Prostate gland (tissue), 2 donors: Measurements from ENCODE around the gene CRIM1. TPM values are rescaled to one million over a fixed set of nuclear protein-coding genes. Genes with fewer than 3 reads are reported as not detected.

Experiments
- DNase-seq: peaks from one replicate; pipeline ENCODE4 v3.0.0-alpha.2; 2019; ENCODE audit warnings: low spot score
- H3K27ac ChIP-seq, 2 donors: fragments of 200-600 bp; sonication (generic); 2 replicates each; pipeline ENCODE4 v1.5.1; 2017 to 2019
- H3K27me3 ChIP-seq: fragments of 200-600 bp; sonication (generic); replicated peaks from 2 replicates; pipeline ENCODE4 v1.5.1; 2019; ENCODE audit not compliant: insufficient read depth
- H3K36me3 ChIP-seq, 2 donors: fragments of 200-600 bp; sonication (generic); 1 replicate in 1 of 2; 2 replicates in 1 of 2; pipeline versions ENCODE4 v1.5.1 to v1.8.1; 2017 to 2019
- H3K4me1 ChIP-seq: fragments of 200-600 bp; sonication (generic); replicated peaks from 2 replicates; pipeline ENCODE4 v1.5.1; 2019
- H3K4me3 ChIP-seq, 2 donors: fragments of 200-600 bp; sonication (generic); 2 replicates each; pipeline ENCODE4 v1.5.1; 2017 to 2019
- H3K9me3 ChIP-seq: fragments of 200-600 bp; sonication (generic); 2 replicates; pipeline ENCODE4 v1.5.1; 2017
- CTCF ChIP-seq, 4 experiments: fragments of 200-600 bp in 2 of 4; fragments of 450-650 bp in 2 of 4; sonication (generic) in 2 of 4; IDR thresholded peaks; 1 replicate in 3 of 4; 2 replicates in 1 of 4; pipeline ENCODE4 v1.5.1; 2016 to 2019; ENCODE audit warnings: antibody characterized with exemption in 4 of 4, mild to moderate bottlenecking in 2 of 4, moderate library complexity in 2 of 4
- POLR2A ChIP-seq: fragments of 450-650 bp; IDR thresholded peaks from one replicate; pipeline ENCODE4 v1.6.1; 2016; ENCODE audit warnings: antibody characterized with exemption, mild to moderate bottlenecking
- POLR2AphosphoS5 ChIP-seq: sonication (generic); formaldehyde crosslinking; IDR thresholded peaks from one replicate; pipeline ENCODE4 v1.6.1; 2017; ENCODE audit warnings: antibody characterized with exemption
- WGBS: methylation state at CpG from one replicate; pipeline ENCODE4 v1.1.5; 2018; 5-methylcytosine and 5-hydroxymethylcytosine counted together
- intact Hi-C: fragments of 100-400 bp; cut with DNase I; formaldehyde crosslinking; loops from one replicate; pipeline ENCODE4 v1.14.2; 2022
- total RNA-seq, 2 donors: library from RNA; depleted of rRNA; stranded (reverse); fragments of >200 nt; gene quantifications; one replicate each; pipeline ENCODE4 v1.1.0, GENCODE V29; 2016

The CRIM1 gene
- total RNA-seq, 2 donors from 2014 or later, result 55.2 to 101 TPM

GRCh38 chr2:36572719-36573059, 217.1 kb downstream of the CRIM1 start:
- DNase-seq, result no peak
- H3K9me3 ChIP-seq, result no peaks in the 10 kb centered on the region
- intact Hi-C loops, result no loop called here
- 62% methylated on average over 4 of the region's 4 CpGs for WGBS
- no peaks in the 10 kb centered on the region for H3K27me3 ChIP-seq
- H3K4me3 ChIP-seq, result no peak overlapping the region
- H3K27ac ChIP-seq, result no peak overlapping the region
- H3K36me3 ChIP-seq, result no peaks in the 10 kb centered on the region
- TF ChIP-seq POLR2A (no peak), POLR2AphosphoS5 (no peak), CTCF (IDR thresholded peaks at IDR 0.05) (no peak)
- H3K4me1 ChIP-seq, result no peaks in the 10 kb centered on the region

DNA sequence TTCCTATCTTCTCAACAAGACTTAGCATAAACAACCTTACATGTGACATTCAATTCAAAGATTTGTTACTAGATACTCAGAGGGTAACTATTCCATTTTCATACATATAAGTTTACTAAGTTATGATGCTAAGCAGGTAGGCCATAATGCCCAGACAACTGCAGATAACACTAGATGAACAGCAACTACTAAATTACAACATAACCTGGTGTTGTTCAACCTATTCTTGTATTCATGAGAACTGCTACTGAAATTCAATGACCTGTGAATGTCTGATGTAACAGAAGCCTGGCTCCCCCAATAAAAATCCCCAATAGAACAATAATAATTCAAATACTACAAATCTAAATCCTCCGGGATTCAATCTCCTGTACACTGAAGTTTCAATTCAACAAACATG, 217.6 kb downstream of the CRIM1 start:
- no peak for DNase-seq
- TF ChIP-seq POLR2AphosphoS5 (no peak), CTCF (IDR thresholded peaks at IDR 0.05) (no peak), POLR2A (no peak)
- Histone ChIP-seq H3K27ac (no peak overlapping the region), H3K4me3 (no peak overlapping the region), H3K36me3 (no peaks in the 10 kb centered on the region), H3K9me3 (no peaks in the 10 kb centered on the region), H3K27me3 (no peaks in the 10 kb centered on the region), H3K4me1 (no peaks in the 10 kb centered on the region)
- 94% methylated on average over 1 of the region's 1 CpG for WGBS
- intact Hi-C loops, result no loop called here

GRCh38 chr2:36574560-36574959, 219.0 kb downstream of the CRIM1 start:
- H3K4me3 ChIP-seq, result no peak overlapping the region
- 92% methylated on average over 2 of the region's 2 CpGs for WGBS

DNA sequence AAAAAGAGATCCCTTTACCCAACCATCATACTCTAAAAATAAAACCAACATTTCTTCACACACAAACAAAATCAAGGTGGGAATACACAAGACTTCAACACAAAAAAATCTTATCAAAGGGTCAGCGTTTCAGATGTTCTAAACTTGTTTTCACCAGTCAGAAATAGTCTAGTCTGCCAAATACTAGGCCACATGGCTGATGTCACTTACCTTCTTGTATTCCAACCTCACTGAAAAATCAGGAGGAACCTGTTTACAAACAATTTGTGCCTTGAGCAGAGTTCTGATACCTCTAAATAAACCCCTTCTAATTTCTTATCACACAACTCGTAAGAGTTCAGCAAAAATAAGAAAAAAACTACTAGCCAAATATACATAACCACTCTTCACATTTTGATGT, 222.3 kb downstream of the CRIM1 start:
- TF ChIP-seq CTCF (IDR thresholded peaks at IDR 0.05), result no peak
- no peak for TF ChIP-seq POLR2A
- TF ChIP-seq POLR2AphosphoS5, result no peak
- no peak for DNase-seq
- Histone ChIP-seq H3K27me3 (no peaks in the 10 kb centered on the region), H3K4me1 (no peaks in the 10 kb centered on the region), H3K9me3 (no peaks in the 10 kb centered on the region), H3K4me3 (no peak overlapping the region), H3K27ac (no peak overlapping the region), H3K36me3 (no peaks in the 10 kb centered on the region)
- intact Hi-C loops, result no loop called here
- WGBS, result 92% methylated on average over 2 of the region's 2 CpGs

More at GRCh38 chr2:36574560-36574959, 219.0 kb downstream of the CRIM1 start:
- intact Hi-C loops, result no loop called here
- Histone ChIP-seq H3K27ac (no peak overlapping the region), H3K9me3 (no peaks in the 10 kb centered on the region), H3K36me3 (no peaks in the 10 kb centered on the region), H3K27me3 (no peaks in the 10 kb centered on the region), H3K4me1 (no peaks in the 10 kb centered on the region)
- DNase-seq, result no peak
- TF ChIP-seq POLR2AphosphoS5, result no peak
- TF ChIP-seq CTCF (IDR thresholded peaks at IDR 0.05), result no peak
- TF ChIP-seq POLR2A, result no peak

DNA sequence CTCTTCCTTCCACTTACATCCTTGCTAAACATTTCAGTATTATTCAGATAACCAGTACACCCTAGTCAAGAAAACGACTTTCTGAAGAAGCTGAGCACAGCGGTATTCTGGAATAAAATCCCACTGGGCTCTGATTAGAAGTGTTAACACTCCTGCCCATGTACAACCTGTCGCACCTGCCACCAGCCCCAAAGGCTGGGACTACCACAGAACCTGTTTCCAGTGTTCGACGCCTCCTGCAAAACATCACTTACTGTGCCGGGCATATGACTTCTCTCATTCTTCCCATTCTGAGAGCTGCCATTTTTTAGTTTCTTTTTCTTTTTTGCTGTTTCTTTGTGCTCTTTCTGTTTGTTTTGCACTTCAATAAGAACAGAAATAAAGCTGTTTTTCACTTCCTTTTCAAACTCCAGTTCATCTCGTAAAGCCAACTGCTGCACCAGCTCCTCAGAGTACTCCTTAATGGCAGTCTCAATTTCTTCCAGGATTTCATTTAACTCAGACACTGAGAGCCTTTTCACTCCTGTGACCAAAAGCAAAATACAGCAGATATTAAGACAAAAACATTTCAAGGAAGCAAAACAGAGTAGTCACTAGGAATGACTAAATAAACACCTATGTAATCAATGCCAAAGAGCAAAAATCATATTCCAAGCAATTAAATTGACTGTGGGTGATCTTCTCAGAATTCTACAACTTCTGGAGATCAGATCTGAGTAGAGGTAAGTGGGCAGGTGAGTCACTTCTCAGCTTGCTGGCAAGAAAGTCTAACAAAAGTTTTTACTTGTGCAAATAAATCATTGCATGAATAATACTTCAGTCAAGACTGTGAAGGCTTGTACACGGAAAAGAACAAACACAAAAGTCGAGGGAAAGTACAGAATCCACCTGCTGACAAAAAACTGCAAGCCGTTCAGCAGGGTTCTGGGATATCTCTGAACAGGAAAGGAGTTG, 223.0 kb downstream of the CRIM1 start:
- 74% methylated on average over 10 of the region's 10 CpGs for WGBS
- H3K27me3 ChIP-seq, result no peaks in the 10 kb centered on the region
- DNase-seq, result peak; percentile 7
- TF ChIP-seq POLR2A (no peak), POLR2AphosphoS5 (peak; percentile 26), CTCF (IDR thresholded peaks at IDR 0.05) (no peak)
- H3K9me3 ChIP-seq, result no peaks in the 10 kb centered on the region
- no peaks in the 10 kb centered on the region for H3K36me3 ChIP-seq
- no peak overlapping the region for H3K27ac ChIP-seq
- H3K4me3 ChIP-seq, result no peak overlapping the region
- H3K4me1 ChIP-seq, result no peaks in the 10 kb centered on the region
- intact Hi-C loops, result no loop called here
